A549 treated with CORT108297 at 1 μM for 4 hours (cell line): ENCODE results near the gene WLS. TPM values are rescaled to one million over a fixed set of nuclear protein-coding genes. Genes with fewer than 3 reads are reported as not detected.

Experiments
- total RNA-seq: library from RNA; stranded (reverse); fragments of 200-300 nt; extraction: Qiagen RNA extraction; gene quantifications from 5 replicates; pipeline ENCODE4 v1.2.3, GENCODE V29; 2022

Gene WLS
- 17.4 to 24.2 TPM (median 18.8 TPM) in 5 replicates for total RNA-seq

GRCh38 chr1:68232289-68233148 is at the start of gene WLS:
TSS of gene WLS (minus strand) at chr1:68232523. CDS start at chr1:68232299, 224 bp downstream.

Other genes starting within 250 kb of the WLS start
- gene DIRAS3, start 181.9 kb downstream of the WLS start, total RNA-seq, result 1.1 to 1.6 TPM (median 1.4 TPM) in 5 replicates
- not detected in 5 replicates for gene RPE65, start 217.4 kb upstream of the WLS start, total RNA-seq